ENCODE results near the gene PYROXD2.
"Not testable (repeated sequence)": the region's sequence is repeated elsewhere in the genome, so short reads cannot be mapped to it uniquely, and the experiment has no call there.

PYROXD2 gene

GRCh38 chr10:98391065-98391464, 23.9 kb downstream of the PYROXD2 start:
- no peak for DNase-seq (ENCODE audit: low read depth)
- no peak overlapping the region for H3K4me3 ChIP-seq (ENCODE audit: low read length)
- TF ChIP-seq CTCF (conservative IDR thresholded peaks at IDR 0.05; ENCODE audit: low read length): no peak

- TF ChIP-seq CTCF (conservative IDR thresholded peaks at IDR 0.05; ENCODE audit: low read length): no peak
- no peak overlapping the region for H3K4me3 ChIP-seq (ENCODE audit: low read length)
- DNase-seq (ENCODE audit: low read depth): no peak
These were observed 24.6 kb downstream of the PYROXD2 start for GRCh38 chr10:98390406-98390805.

- TF ChIP-seq CTCF (conservative IDR thresholded peaks at IDR 0.05; ENCODE audit: low read length): no peak
- DNase-seq (ENCODE audit: low read depth): no peak
- no peak overlapping the region for H3K4me3 ChIP-seq (ENCODE audit: low read length)
These were observed 25.6 kb downstream of the PYROXD2 start for GRCh38 chr10:98389398-98389797.

- no peak overlapping the region for H3K4me3 ChIP-seq (ENCODE audit: low read length)
- TF ChIP-seq CTCF (conservative IDR thresholded peaks at IDR 0.05; ENCODE audit: low read length): no peak
- DNase-seq (ENCODE audit: low read depth): no peak
These were observed 26.8 kb downstream of the PYROXD2 start for GRCh38 chr10:98388101-98388655.

GRCh38 chr10:98384531-98385133, 30.4 kb downstream of the PYROXD2 start:
- no peak for TF ChIP-seq CTCF (conservative IDR thresholded peaks at IDR 0.05; ENCODE audit: low read length)
- no peak overlapping the region for H3K4me3 ChIP-seq (ENCODE audit: low read length)
- DNase-seq (ENCODE audit: low read depth): no peak

- no peak overlapping the region for H3K4me3 ChIP-seq (ENCODE audit: low read length)
- DNase-seq (ENCODE audit: low read depth): no peak
- TF ChIP-seq CTCF (conservative IDR thresholded peaks at IDR 0.05; ENCODE audit: low read length): no peak
These were observed 31.1 kb downstream of the PYROXD2 start for GRCh38 chr10:98383869-98384268.

- peak; percentile 82 for DNase-seq (ENCODE audit: low read depth)
- not testable (repeated sequence) for H3K4me3 ChIP-seq (ENCODE audit: low read length)
These were observed 31.8 kb downstream of the PYROXD2 start for GRCh38 chr10:98383134-98383667.

All from AG10803 (cell line).